NT2/D1 (cell line): ENCODE data around the gene KLHL26.

Experiments
- SUZ12 ChIP-seq: IDR thresholded peaks from 2 replicates; pipeline ENCODE4 v1.6.1; 2011; ENCODE audit not compliant: insufficient read length, insufficient read depth; ENCODE audit errors: extremely low read depth
- YY1 ChIP-seq: IDR thresholded peaks from 2 replicates; pipeline ENCODE4 v1.6.1; 2011; ENCODE audit not compliant: insufficient read length, insufficient read depth
- ZNF274 ChIP-seq: IDR thresholded peaks from 2 replicates; pipeline ENCODE4 v1.6.1; 2011; ENCODE audit warnings: mild to moderate bottlenecking, low read depth, low read length

- TF ChIP-seq ZNF274 (no peak), SUZ12 (no peak), YY1 (no peak)
These were observed 82.1 kb downstream of the KLHL26 start for GRCh38 chr19:18718846-18719458.
